Erythroblast (primary cell): Measurements from ENCODE around the gene ACTG2.
"Not testable (repeated sequence)": the region's sequence is repeated elsewhere in the genome, so short reads cannot be mapped to it uniquely, and the experiment has no call there.

Source experiments
- DNase-seq, 2 experiments: peaks; one replicate each; lab custom pipeline; 2025; lab: John Stamatoyannopoulos, UW
- GATA1 ChIP-seq: IDR thresholded peaks from 2 replicates; pipeline ENCODE4 v1.6.1; 2011; ENCODE audit warnings: low read depth, mild to moderate bottlenecking, control low read depth, low read length, moderate library complexity
- POLR2A ChIP-seq: IDR thresholded peaks from 2 replicates; pipeline ENCODE4 v1.6.1; 2011; ENCODE audit warnings: mild to moderate bottlenecking, low read length

ACTG2 gene

DNA sequence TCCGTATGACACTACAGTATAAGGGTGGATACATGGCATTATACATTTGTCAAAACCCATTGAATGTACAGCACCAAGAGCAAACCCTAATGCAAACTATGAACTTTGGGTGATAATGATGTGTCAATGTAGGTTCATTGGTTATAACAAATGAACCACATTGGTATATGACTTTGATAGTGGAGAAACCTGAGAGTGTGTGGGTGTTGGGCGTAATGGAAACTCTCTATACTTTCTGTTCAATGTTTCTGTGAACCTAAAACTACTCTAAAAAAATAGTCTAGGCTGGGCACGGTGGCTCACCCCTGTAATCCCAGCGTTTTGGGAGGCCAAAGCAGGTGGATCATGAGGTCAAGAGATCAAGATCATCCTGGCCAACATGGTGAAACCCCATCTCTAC, 6.5 kb upstream of the ACTG2 start:
- no peak for TF ChIP-seq POLR2A
- no peak for TF ChIP-seq GATA1
- DNase-seq, result no peak

DNA sequence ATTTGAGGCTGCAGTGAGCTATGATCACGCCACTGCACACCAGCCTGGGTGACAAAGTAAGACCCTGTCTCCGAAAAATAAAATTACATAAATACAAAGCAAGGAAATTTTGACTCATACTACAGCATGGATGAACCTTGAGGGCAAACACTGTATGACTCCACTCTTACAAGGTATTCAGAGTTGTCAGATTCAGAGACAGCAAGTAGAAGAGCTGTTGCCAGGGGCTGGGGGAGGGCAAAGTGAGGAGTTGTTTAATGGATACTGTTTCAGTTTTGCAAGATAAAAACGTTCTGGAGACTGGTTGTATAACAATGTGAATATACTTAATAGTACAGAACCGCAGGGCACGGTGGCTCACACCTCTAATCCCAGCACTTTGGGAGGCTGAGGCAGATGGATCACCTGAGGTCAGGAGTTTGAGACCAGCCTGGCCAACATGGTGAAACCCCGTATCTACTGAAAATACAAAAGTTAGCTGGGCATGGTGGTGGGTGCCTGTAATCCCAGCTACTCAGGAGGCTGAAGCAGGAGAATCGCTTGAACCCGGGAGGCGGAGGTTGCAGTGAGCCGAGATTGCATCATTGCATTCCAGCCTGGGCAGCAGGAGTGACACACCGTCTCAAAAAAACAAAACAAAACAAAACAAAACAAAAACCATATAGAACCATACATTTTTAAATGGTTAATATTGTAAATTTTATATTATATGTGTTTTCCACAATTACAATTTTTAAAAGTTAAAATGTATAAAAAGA, 5.0 kb upstream of the ACTG2 start:
- not testable (repeated sequence) for DNase-seq

DNA sequence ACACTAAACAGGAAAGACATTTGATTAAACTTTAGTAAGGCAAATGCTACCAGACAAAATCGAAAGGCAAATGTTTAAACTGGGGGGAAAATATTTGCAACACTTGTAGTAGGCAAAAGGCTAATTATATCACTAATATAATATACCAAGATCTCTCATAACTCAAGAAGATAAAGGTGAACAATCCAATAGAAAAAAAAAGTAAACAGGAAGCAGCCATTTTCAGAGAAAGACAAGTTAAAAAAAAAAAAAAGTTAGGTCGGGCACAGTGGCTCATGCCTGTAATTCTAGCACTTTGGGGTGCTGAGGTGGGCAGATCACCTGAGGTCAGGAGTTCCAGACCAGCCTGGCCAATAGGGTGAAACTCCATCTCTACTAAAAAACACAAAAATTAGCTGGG, 4.4 kb upstream of the ACTG2 start:
- DNase-seq, result no peak
- TF ChIP-seq GATA1 (no peak), POLR2A (no peak)

DNA sequence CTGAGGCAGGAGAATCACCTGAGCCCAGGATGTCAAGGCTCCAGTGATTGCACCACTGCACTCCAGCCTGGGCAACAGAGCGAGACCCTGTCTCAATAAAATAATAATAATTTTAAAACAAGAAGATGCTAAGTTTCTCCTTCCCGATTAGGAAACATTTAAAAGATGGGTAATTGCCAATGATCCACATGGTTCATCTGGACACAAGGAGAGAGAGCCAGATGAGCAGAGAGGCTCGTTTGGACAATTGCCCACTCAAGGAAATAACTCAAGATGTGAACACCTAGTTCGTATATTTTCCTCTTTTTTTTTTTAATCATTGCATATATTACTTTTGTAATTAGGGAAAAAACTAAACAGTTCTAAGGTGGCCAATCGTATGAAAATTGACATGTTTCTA, 3.6 kb upstream of the ACTG2 start:
- TF ChIP-seq GATA1, result no peak
- no peak for TF ChIP-seq POLR2A
- DNase-seq, result no peak

DNA sequence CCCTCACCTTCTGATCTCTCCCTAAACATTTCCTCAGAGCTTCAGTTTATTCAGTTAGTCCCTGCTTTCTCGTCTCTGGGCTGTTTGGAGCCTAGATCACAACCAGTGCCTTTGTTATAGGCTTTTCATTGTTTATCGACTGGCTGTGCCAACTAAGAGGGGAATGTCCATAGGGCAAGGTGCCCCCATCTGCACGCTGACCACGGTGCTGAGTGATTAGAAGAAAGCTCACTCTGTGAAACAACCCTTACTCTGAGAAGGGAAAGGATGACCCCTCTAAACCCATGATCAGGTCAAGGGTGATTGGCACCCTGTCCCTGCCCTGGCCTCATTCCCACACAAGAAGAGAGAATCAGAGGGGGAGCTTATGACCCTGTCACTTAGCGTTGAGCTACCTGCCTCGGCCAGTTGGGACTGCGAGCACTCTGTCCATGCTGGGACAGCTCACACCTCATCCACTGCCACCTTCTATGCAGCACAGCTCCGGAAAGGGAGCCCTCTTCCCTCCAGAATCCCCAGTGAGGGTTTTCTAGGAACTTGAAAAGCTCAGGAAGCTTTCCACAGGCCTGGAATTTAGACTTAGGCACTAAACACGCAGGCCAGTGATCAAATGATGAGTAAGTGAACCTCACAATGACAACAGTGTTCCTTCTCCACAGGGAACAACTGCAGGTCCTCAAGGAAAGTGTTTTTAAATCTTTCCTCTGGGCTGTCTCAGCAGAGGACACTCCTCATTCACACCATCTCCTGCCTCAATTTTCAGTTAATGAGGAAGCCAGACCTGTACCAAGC, 2.3 kb upstream of the ACTG2 start:
- no peak for DNase-seq
- TF ChIP-seq POLR2A (no peak), GATA1 (no peak)

DNA sequence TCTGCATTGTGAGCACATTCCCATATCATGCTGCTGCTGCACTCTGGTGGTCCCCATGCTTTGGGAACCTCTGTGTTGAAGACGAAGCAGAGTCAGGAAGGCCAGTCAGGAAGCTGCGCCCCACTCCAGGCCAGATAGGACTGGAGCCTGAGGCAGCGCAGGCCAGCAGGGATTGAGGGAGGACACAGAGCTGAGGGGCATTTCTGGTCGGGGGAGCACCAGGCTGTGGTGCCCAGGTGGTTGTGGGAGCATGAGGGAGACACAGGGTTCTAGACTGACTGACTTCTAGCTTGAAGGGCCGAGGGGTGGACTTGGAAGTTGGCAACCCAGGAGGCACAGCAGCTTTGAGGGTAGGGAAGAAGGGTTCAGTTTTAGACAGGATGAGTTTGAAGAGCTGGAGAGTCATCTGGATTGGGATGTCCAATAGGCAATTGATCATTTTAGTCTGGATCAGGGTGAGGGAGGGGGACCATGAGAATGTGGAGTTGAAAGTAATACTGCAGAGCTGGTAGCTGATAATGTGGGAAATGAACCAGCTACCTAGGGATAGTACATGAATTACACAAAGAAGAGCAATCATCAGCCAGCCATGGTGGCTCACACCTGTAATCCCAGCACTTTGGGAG, 1.4 kb upstream of the ACTG2 start:
- no peak for DNase-seq
- TF ChIP-seq GATA1 (no peak), POLR2A (no peak)

DNA sequence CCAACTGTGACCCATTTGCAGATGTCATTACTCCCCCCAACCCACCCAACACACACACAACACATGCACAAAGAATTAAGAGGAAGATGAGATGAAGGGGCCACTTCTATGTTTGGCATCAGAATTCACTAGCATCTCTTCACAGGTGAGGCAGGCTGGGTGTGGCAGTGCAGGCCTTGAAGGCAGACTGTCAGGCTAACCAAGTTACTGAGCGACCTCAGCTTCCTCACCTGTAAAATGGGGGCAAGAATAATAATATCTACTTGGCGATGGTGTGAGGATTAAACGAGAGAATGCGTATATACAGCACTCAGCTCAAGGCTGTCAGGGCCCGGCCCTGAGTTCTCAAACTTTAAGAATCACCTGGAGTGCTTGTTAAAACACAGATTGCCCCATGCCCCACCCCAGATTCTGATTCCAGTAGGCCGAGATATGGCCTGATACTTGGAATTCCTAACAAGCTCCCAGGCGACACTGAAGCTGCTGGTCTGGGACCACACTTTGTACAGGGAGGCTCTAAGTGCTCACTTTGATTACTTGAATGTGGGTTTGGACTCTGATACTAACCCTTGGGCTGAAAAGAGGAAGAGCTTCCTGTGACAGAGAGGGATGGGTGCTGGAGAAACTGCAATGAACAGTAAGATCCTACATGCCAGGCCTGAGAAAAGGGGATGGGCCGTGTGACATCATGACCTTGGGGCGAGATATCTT, 1.1 kb downstream of the ACTG2 start:
- no peak for DNase-seq
- TF ChIP-seq POLR2A (no peak), GATA1 (no peak)

DNA sequence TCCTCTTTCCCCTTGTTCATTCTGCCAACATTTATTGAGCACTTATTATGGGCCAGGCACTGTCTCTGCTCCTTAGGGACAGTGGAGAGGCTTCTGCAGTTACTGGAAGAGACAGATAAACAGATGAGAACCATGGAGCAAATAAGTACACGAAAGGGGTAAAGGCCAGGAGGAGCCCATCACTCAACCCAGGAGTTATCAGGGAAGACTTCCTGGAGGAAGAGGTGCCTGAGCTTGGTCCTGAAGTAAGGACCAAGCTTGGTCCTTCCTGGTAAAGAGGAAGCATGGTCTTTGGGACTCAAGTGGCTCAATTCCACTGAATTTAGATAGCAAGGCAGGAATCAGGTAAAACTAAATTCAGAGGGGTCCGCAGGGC, 1.7 kb downstream of the ACTG2 start:
- DNase-seq, result no peak
- TF ChIP-seq GATA1 (no peak), POLR2A (no peak)

DNA sequence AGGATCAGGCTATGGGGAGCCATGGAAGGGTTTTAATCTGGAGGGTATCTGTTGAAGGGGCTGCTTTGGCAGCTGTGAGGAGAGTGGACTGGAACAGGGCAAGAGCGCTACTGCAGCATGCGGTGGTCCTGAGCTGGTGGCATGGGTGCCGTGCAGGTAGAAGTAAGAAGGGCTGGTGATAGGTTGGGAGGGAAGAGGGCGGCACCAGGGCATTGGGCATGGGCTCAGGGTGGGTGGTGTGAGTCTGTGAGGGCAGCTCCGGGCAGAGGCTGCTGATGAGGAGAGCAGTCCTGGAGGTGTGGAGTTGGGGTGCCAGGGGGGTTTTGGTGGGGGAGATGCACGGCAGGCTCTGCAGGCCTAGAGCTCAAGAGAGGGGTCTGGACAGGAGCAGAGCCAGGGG, 2.1 kb downstream of the ACTG2 start:
- TF ChIP-seq POLR2A (no peak), GATA1 (no peak)
- DNase-seq, result no peak

DNA sequence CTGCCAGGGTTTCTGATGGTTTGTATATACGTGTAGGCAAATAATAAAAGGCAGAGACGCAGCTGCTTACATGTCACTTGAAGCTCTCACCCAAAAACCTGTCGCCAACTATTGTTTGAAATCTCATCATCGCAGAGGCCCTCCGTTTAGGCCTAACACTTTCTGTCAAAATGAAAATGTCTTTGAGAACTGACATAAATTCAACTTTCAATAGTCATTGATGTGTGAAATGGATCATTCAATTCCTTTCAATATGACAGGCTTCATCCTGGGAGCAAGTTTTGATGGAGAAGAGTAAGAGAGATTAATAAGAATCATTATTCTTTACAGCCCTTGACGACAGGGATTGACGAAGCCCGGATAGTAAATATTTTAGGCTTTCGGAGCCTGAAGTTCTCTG, 2.7 kb downstream of the ACTG2 start:
- DNase-seq, result no peak
- TF ChIP-seq POLR2A (no peak), GATA1 (no peak)

DNA sequence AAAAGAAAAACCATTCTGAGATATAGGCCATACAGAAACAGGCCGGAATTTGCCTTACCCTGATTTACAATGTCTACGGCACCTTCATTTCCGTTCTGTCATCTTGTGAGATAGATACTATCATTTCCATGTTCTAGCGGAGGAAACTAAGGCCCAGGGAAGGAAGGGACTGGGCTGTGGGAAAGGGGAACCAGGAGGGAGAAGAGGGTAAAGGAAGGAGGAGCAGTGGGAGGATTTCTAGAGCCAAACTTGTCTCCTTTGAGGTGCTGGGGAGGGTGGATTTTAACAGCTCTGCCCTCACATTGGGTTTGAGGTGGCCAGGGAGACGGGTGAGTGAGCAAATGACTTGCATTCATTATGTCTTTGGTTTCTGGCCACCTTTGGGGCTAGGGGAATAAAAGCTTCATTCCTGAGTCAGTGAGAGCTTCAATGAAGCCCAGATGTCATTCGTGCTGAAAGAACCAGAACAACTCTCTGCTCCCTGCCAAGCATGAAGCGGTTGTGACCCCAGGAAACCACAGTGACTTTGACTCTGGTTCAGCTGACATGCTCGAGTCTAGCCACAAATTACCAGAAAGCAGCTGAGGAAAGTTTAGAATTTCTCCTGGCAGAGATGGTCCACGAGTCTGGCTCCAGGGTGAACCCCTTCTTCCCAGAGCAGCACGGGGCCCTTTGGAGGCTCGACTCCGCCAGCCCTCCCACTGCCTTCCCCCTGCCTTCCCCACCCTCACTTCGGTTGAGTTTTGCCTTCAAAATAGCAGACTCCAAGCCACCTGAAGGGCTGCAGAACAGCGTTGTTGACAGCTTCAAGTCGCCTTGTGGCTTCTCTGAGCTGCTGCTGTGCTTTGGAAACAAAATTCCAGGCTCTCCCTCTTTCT, 3.8 kb downstream of the ACTG2 start:
- no peak for DNase-seq

DNA sequence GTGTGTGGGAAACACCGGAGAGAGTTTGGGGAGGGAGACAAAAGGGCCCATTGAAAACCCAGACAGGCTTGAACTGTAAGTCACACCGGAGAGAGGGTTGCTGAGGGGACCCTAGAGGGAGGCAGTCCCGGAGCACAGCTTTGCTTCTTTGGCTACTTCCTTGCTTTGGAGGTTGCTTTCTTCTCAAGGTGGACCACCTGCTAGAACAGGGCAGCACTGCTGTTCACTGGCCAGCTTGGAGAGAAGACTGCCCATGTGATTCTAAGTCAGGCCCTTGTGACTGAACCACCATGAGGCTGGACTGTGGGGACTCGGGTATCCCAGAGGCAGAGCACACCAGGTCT, 4.4 kb downstream of the ACTG2 start:
- DNase-seq, result no peak
- TF ChIP-seq POLR2A (no peak), GATA1 (no peak)

More for the DNA sequence above, 3.8 kb downstream of the ACTG2 start:
- TF ChIP-seq GATA1, result no peak
- no peak for TF ChIP-seq POLR2A

DNA sequence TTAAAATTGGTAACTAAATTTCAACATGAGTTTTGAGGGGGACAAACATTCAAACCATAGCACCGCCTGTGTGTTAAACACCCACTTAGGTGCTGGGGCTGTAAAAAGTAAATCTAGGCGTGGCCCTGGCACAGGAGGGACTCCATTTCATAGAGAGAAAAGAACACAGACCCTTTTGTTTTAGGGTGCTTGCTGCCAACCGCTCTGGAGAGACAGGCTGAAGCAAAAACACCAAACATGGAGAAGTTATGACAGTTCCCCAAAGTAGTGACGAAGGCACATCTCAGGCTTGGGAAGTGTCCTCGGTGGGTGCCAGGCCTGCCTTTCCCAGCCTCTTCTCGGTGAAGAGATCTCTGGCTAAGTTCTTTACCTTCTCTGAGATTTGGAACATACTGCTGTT, 5.1 kb downstream of the ACTG2 start:
- DNase-seq, result no peak

More for the DNA sequence above, 5.1 kb downstream of the ACTG2 start:
- no peak for TF ChIP-seq POLR2A
